Gastrocnemius medialis (tissue), 4 donors: ENCODE results near the gene TBC1D2.

ENCODE experiments used
- POLR2A ChIP-seq, 2 donors: fragments of 450-650 bp; IDR thresholded peaks; one replicate each; pipeline ENCODE4 v1.6.1; 2017; ENCODE audit warnings: antibody characterized with exemption in 2 of 2, mild to moderate bottlenecking in 2 of 2, moderate library complexity in 2 of 2
- TF ChIP-seq, protein P1 (sequence below), 5 experiments: fragments of 450-650 bp in 3 of 5; fragments of 200-600 bp in 2 of 5; sonication (generic) in 2 of 5; IDR thresholded peaks in 4 of 5; conservative IDR thresholded peaks in 1 of 5; 1 replicate in 4 of 5; 2 replicates in 1 of 5; pipeline ENCODE4 v1.5.1; 2016 to 2019; ENCODE audit warnings: antibody characterized with exemption in 5 of 5, mild to moderate bottlenecking in 3 of 5, moderate library complexity in 3 of 5

DNA sequence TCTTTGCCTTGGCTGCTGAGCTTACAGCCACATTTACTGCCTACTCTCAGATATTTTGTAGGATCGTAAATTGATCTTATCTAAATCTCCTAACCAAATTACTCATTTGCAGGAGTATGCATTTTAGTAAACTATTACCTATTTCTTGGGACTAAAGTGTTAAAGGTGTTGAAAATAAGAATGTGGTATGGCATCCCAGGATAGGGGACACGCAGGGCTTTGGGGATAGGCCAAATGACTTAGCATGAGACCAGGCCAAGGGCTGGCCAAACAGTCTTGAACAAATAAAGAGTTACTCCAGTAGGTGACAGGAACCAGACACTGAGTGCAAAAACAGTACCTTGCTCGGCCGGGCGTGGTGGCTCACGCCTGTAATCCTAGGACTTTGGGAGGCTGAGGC lies 25.1 kb downstream of the TBC1D2 start:
- TF ChIP-seq, protein P1, sequence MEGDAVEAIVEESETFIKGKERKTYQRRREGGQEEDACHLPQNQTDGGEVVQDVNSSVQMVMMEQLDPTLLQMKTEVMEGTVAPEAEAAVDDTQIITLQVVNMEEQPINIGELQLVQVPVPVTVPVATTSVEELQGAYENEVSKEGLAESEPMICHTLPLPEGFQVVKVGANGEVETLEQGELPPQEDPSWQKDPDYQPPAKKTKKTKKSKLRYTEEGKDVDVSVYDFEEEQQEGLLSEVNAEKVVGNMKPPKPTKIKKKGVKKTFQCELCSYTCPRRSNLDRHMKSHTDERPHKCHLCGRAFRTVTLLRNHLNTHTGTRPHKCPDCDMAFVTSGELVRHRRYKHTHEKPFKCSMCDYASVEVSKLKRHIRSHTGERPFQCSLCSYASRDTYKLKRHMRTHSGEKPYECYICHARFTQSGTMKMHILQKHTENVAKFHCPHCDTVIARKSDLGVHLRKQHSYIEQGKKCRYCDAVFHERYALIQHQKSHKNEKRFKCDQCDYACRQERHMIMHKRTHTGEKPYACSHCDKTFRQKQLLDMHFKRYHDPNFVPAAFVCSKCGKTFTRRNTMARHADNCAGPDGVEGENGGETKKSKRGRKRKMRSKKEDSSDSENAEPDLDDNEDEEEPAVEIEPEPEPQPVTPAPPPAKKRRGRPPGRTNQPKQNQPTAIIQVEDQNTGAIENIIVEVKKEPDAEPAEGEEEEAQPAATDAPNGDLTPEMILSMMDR (IDR thresholded peaks at IDR 0.05 in 4 of 5, conservative IDR thresholded peaks at IDR 0.05 in 1 of 5): no peak
- TF ChIP-seq POLR2A (IDR thresholded peaks at IDR 0.05): no peak
